Aorta (tissue), 5 donors: Measurements from ENCODE around the gene ATP2A1. TPM values are rescaled to one million over a fixed set of nuclear protein-coding genes. Genes with fewer than 3 reads are reported as not detected.
"Not testable (repeated sequence)": the region's sequence is repeated elsewhere in the genome, so short reads cannot be mapped to it uniquely, and the experiment has no call there.

Source experiments
- ATAC-seq: fragments of 200-7000 bp; cut with Tn5 transposase; one replicate; pipeline ENCODE4 v1.9.1; 2022; ENCODE audit warnings: moderate library complexity; ENCODE audit not compliant: low FRiP score
- DNase-seq, 2 donors: peaks; one replicate each; pipeline ENCODE4 v3.0.0-alpha.2; 2020
- H3K27ac ChIP-seq, 2 donors: one replicate each; pipeline ENCODE4 v1.5.1; 2013; ENCODE audit warnings: low read length in 2 of 2, mild to moderate bottlenecking in 2 of 2, moderate library complexity in 2 of 2, control low read depth in 1 of 2, inconsistent platforms in 1 of 2, low read depth in 1 of 2
- H3K27me3 ChIP-seq, 2 donors: one replicate each; pipeline ENCODE4 v1.6.1; 2013; ENCODE audit warnings: control low read depth in 1 of 2, low read length in 1 of 2, mild to moderate bottlenecking in 1 of 2, moderate library complexity in 1 of 2; ENCODE audit not compliant: insufficient read depth in 2 of 2, control insufficient read depth in 1 of 2
- H3K36me3 ChIP-seq, 2 donors: one replicate each; pipeline ENCODE4 v1.6.1; 2013; ENCODE audit warnings: control low read depth in 1 of 2, low read length in 1 of 2, mild to moderate bottlenecking in 1 of 2; ENCODE audit not compliant: insufficient read depth in 2 of 2, control insufficient read depth in 1 of 2
- H3K4me1 ChIP-seq, 2 donors: one replicate each; pipeline ENCODE4 v1.6.1; 2013; ENCODE audit warnings: low read length in 2 of 2, control low read depth in 1 of 2, mild to moderate bottlenecking in 1 of 2, moderate library complexity in 1 of 2; ENCODE audit not compliant: insufficient read depth in 2 of 2, control insufficient read depth in 1 of 2
- H3K4me3 ChIP-seq, 2 donors: one replicate each; pipeline ENCODE4 v1.5.1; 2013; ENCODE audit warnings: low read length in 2 of 2, control low read depth in 1 of 2, mild to moderate bottlenecking in 1 of 2
- H3K9me3 ChIP-seq: one replicate; pipeline ENCODE4 v1.6.1; 2013; ENCODE audit warnings: mild to moderate bottlenecking, low read length; ENCODE audit not compliant: control insufficient read depth
- WGBS, 2 donors: extraction: QIAGEN DNeasy Blood & Tissue Kit; methylation state at CpG; one replicate each; pipeline ENCODE4 v1.1.7; 2013; 5-methylcytosine and 5-hydroxymethylcytosine counted together
- intact Hi-C, 2 donors: fragments of 100-400 bp; cut with DNase I; formaldehyde crosslinking; loops; one replicate each; pipeline versions ENCODE4 v1.14.2 to v1.15.0; 2022
- polyA plus RNA-seq, 2 donors: library from polyadenylated mRNA; stranded (reverse); fragments of 200-250 nt; gene quantifications; one replicate each; pipeline ENCODE4 v1.2.3, GENCODE V29; 2013
- total RNA-seq, 2 donors: library from RNA; stranded (reverse); fragmentation: NEBNext Ultra II Directional; extraction: Animal tissue kit (Norgen Biotek cat#: 25700); gene quantifications; one replicate each; pipeline ENCODE4 v1.2.1, GENCODE V29; 2021
- donor health status: healthy with polysubstance abuse.
- donor health status: Bipolar disorder and iron deficiency.
- donor health status: DM: no; HTN: no; CAD: no.
- donor health status: DM: no; HTN: no; CAD: no.
- donor health status: DM: yes; HTN: yes; CAD: no.

Gene ATP2A1
- total and polyA plus RNA-seq, 4 donors, result 0.36 to 0.97 (median 0.43) TPM

DNA sequence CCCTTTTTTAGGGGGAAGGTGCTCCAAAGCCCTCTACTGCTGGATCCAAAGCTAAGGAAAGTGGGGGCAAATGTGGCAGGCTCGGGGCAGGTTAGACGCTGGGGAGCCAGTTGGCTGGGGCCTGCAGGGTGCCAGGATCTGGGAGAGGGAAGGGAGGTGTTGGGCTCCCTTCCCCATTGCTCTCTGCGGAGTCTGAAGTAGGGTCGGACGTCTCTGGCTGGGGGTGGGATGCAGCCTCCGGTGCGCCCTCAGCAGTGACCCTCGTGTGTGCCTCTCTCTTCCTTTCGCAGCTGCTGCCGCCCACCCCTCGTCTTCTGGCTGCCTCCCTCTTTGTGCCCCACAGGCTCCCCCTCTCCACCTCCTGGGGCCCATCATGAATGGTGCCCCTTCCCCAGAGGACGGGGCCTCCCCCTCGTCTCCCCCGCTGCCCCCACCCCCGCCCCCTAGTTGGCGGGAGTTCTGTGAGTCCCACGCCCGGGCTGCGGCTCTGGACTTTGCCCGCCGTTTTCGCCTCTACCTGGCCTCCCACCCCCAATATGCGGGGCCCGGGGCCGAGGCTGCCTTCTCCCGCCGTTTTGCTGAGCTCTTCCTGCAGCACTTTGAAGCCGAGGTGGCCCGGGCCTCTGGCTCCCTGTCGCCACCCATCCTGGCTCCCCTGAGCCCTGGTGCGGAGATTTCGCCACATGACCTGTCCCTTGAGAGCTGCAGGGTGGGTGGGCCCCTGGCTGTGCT, 12.4 kb upstream of the ATP2A1 start:
- DNase-seq (no peak), ATAC-seq (no peak)
- H3K36me3 ChIP-seq, result peaks cover 0 to 4% of the 10 kb centered on the region in 2 donors
- H3K9me3 ChIP-seq, result no peaks in the 10 kb centered on the region
- no peak overlapping the region for H3K4me3 ChIP-seq
- intact Hi-C loops, result no loop called here
- 59 to 69% methylated on average over 29 to 32 of the region's 32 CpGs for WGBS, 2 donors
- H3K27ac ChIP-seq, result no peak overlapping the region
- H3K27me3 ChIP-seq, result no peaks in the 10 kb centered on the region
- H3K4me1 ChIP-seq, result no peaks in the 10 kb centered on the region

DNA sequence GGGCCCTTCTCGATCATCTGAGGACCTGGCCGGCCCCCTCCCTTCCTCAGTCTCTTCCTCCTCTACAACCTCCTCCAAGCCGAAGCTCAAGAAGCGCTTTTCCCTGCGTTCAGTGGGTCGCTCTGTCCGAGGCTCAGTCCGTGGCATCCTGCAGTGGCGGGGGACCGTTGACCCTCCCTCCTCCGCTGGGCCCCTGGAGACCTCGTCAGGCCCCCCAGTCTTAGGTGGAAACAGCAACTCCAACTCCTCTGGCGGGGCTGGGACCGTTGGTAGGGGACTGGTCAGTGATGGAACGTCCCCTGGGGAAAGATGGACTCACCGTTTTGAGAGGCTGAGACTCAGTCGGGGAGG, 11.9 kb upstream of the ATP2A1 start:
- Histone ChIP-seq H3K4me3 (no peak overlapping the region), H3K4me1 (no peaks in the 10 kb centered on the region), H3K27ac (no peak overlapping the region), H3K9me3 (no peaks in the 10 kb centered on the region), H3K27me3 (no peaks in the 10 kb centered on the region), H3K36me3 (peaks cover 0 to 4% of the 10 kb centered on the region in 2 donors)
- WGBS, 2 donors, result 78 to 80% methylated on average over 17 of the region's 17 CpGs
- no peak for DNase-seq
- no peak for ATAC-seq
- intact Hi-C loops, result no loop called here

DNA sequence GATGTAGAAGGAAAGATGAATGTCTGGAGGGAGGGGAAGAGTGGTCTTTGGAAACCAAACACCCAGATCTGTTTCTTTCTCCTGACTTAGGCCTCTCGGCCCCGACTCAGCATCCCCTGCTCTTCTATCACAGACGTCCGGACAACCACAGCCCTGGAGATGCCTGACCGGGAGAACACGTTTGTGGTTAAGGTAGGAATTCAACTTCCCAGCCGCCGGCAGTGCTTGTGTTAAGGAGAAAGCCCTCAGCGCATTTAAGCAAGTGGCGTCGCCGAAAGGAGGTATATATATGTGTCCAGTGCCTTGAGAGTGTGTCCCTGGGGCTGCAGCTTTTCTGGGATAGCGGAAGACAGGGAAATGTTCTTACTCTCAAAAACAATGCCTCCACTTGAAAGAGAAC, 11.0 kb upstream of the ATP2A1 start:
- 82 to 90% methylated on average over 13 of the region's 13 CpGs for WGBS, 2 donors
- H3K36me3 ChIP-seq, result peaks cover 0 to 4% of the 10 kb centered on the region in 2 donors
- H3K4me1 ChIP-seq, result no peaks in the 10 kb centered on the region
- no peaks in the 10 kb centered on the region for H3K27me3 ChIP-seq
- H3K9me3 ChIP-seq, result no peaks in the 10 kb centered on the region
- no peak overlapping the region for H3K27ac ChIP-seq
- DNase-seq (no peak), ATAC-seq (no peak)
- intact Hi-C loops, result no loop called here
- no peak overlapping the region for H3K4me3 ChIP-seq

DNA sequence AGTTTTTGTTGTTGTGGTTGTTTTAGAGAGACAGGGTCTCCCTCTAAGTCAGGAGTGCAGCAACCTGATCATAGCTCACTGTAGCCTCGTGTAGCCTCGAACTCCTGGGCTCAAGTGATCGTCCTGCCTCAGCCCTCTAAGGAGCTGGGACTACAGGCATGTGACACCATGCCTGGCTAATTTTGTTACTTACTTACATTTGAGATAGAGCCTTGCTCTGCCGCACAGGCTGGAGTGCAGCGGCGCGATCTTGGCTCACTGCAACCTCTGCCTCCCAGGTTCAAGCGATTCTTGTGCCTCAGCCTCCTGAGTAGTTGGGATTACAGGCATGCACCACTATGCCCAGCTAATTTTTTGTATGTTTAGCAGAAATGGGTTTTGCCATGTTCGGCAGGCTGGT, 10.6 kb upstream of the ATP2A1 start:
- H3K4me3 ChIP-seq, H3K4me1 ChIP-seq, H3K27ac ChIP-seq, H3K9me3 ChIP-seq, ATAC-seq, DNase-seq, H3K27me3 ChIP-seq, H3K36me3 ChIP-seq, intact Hi-C loops: not testable (repeated sequence)
- WGBS, 2 donors, result 92% methylated on average over 9 of the region's 9 CpGs

DNA sequence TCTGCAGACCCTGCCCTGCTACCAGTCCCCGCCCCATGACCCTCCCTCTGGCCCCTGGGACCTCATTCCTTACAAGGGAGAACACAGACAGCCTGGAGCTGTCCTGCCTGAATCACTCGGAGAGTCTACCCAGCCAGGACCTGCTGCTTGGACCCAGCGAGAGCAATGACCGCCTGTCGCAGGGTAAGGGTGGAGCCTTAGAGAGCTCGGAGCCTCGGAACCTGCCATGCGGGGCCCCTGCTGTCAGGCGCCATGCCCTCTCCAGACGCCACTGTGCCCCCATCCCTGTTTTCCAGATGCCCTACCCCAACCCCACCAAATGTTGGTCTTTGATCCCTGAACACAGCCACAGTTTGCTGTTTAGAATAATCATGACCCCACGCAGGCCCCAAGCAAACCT, 9.1 kb upstream of the ATP2A1 start:
- H3K9me3 ChIP-seq, result no peaks in the 10 kb centered on the region
- ATAC-seq (no peak), DNase-seq (no peak)
- peaks cover 0 to 4% of the 10 kb centered on the region in 2 donors for H3K36me3 ChIP-seq
- H3K27ac ChIP-seq, result no peak overlapping the region
- no peaks in the 10 kb centered on the region for H3K27me3 ChIP-seq
- intact Hi-C loops, result no loop called here
- H3K4me3 ChIP-seq, result no peak overlapping the region
- 91 to 92% methylated on average over 11 of the region's 11 CpGs for WGBS, 2 donors
- no peaks in the 10 kb centered on the region for H3K4me1 ChIP-seq

DNA sequence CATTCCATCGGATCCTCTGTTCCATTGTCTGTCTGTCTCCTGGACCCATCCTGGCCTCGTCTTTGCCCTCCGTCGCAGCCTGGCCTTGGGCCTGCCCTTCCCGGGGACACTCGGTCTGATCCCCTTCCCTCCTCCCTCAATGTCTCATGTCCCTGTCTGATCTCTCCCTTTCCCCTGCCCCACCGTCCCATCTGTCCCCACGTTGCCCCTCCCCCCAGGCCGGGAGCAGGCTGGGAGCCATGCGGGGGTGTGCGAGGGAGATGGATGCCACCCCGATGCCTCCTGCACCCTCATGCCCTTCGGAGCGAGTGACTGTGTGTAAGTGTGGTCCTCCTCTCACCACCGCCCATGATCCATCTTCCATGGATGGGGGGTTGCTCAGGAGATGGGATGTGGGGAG, 5.3 kb upstream of the ATP2A1 start:
- peaks cover 0 to 4% of the 10 kb centered on the region in 2 donors for H3K36me3 ChIP-seq
- WGBS, 2 donors, result 79 to 84% methylated on average over 11 to 15 of the region's 15 CpGs
- ATAC-seq (no peak), DNase-seq (no peak)
- H3K9me3 ChIP-seq, result no peaks in the 10 kb centered on the region
- H3K27me3 ChIP-seq, result no peaks in the 10 kb centered on the region
- no peaks in the 10 kb centered on the region for H3K4me1 ChIP-seq
- no peak overlapping the region for H3K27ac ChIP-seq
- H3K4me3 ChIP-seq, result no peak overlapping the region
- intact Hi-C loops, result no loop called here

DNA sequence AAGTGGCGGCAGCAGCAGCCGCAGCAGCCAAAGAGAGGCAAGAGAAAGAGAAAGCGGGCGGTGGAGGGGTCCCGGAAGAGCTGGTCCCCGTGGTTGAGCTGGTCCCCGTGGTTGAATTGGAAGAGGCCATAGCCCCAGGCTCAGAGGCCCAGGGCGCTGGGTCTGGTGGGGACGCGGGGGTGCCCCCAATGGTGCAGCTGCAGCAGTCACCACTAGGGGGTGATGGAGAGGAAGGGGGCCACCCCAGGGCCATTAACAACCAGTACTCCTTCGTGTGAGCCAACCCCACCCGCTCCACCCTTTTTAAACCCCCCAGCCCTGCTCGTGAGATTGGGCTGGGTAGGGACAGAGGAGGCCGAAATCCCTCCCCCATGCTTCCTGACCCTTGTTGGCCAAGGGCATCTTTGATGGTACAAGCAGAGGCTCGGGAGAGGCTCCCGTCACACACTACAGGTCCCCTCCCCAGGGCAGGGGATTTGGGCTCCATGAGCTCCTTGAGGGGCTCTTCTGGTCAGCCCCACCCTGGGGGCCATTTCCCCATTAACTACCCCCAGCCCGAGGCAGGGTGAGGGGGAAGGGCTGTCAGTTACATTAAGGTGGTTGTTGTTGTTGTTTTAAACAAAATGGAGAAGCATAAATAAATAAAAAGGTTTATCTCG, 4.6 kb upstream of the ATP2A1 start:
- peaks cover 0 to 4% of the 10 kb centered on the region in 2 donors for H3K36me3 ChIP-seq
- no peaks in the 10 kb centered on the region for H3K4me1 ChIP-seq
- intact Hi-C loops, result no loop called here
- H3K9me3 ChIP-seq, result no peaks in the 10 kb centered on the region
- H3K4me3 ChIP-seq, result no peak overlapping the region
- ATAC-seq (no peak), DNase-seq (peak in 1 of 2 donors; percentile 77)
- H3K27me3 ChIP-seq, result no peaks in the 10 kb centered on the region
- no peak overlapping the region for H3K27ac ChIP-seq
- WGBS, 2 donors, result 86 to 88% methylated on average over 16 to 18 of the region's 18 CpGs

DNA sequence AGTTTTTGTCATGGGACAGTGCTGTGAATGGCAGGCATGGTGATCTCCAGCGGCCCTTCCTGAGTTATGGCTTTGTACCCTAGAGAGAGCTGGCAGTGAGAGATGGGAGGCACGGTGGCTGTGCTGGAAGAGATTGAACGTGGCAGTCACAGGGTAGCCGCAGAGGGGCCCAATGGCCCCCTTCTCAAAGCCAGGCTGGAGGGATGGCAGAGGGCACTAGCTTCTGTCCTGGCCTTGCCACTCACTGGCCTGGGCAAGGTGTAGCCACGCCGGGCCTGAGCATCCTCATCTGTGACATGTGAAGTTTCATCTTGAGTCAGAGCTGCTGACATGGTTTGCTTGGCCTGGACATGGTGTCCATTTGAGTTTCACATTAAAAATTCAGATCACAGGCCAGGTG, 3.9 kb upstream of the ATP2A1 start:
- Histone ChIP-seq H3K27me3 (no peaks in the 10 kb centered on the region), H3K9me3 (no peaks in the 10 kb centered on the region), H3K27ac (no peak overlapping the region), H3K36me3 (peaks cover 0 to 2% of the 10 kb centered on the region in 2 donors), H3K4me3 (no peak overlapping the region), H3K4me1 (no peaks in the 10 kb centered on the region)
- no peak for DNase-seq
- intact Hi-C loops, result no loop called here
- no peak for ATAC-seq
- WGBS, 2 donors, result 94 to 96% methylated on average over 6 of the region's 6 CpGs
